ENCODE data around the gene WSCD2.

DNA sequence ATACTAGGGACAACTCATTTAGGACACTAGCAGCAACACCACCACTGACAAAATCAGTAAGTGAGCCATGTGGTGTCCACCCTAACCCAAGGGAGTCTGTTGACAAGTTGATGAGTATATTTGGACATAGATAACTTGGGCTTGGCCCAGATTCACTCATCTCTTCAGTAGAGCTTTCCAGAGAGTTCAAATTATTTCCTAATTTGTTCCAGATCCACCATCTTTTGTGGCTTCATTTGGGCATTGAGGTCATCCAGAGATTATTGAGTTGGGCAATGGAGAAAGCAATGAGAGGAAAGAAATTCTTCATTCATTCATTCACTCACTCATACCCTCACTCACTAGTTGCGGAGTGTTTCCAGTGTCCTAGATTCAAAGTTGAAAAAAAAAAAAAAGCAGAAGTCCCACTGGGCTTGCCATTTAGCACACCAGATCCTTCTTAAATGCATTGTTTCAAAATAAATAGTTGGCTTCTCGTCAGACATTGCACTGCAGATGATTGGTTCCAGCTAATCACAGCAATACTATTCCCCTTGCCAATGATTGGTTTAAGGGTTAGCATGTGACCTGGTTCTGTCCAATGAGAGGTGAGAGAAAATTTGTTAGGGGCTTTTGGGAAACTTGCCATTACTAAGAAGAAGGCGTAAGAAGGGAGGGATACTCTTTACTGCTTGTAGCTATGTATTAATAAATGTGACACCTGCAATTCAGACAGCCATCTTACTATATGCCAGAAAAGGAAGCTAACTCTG lies 31.8 kb upstream of the WSCD2 start:
- TF ChIP-seq, protein P1, sequence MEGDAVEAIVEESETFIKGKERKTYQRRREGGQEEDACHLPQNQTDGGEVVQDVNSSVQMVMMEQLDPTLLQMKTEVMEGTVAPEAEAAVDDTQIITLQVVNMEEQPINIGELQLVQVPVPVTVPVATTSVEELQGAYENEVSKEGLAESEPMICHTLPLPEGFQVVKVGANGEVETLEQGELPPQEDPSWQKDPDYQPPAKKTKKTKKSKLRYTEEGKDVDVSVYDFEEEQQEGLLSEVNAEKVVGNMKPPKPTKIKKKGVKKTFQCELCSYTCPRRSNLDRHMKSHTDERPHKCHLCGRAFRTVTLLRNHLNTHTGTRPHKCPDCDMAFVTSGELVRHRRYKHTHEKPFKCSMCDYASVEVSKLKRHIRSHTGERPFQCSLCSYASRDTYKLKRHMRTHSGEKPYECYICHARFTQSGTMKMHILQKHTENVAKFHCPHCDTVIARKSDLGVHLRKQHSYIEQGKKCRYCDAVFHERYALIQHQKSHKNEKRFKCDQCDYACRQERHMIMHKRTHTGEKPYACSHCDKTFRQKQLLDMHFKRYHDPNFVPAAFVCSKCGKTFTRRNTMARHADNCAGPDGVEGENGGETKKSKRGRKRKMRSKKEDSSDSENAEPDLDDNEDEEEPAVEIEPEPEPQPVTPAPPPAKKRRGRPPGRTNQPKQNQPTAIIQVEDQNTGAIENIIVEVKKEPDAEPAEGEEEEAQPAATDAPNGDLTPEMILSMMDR (IDR thresholded peaks at IDR 0.05), result no peak
- no peak for TF ChIP-seq POLR2A (IDR thresholded peaks at IDR 0.05)

Measured in body of pancreas (tissue), 4 donors.